GM12875 (cell line): ENCODE data around the gene CNTNAP3B.
"Not testable (repeated sequence)": the region's sequence is repeated elsewhere in the genome, so short reads cannot be mapped to it uniquely, and the experiment has no call there.

Experiments used
- H3K4me3 ChIP-seq: one replicate; pipeline ENCODE4 v1.5.1; 2011; ENCODE audit warnings: low read depth, low read length, control low read depth

Gene CNTNAP3B

DNA sequence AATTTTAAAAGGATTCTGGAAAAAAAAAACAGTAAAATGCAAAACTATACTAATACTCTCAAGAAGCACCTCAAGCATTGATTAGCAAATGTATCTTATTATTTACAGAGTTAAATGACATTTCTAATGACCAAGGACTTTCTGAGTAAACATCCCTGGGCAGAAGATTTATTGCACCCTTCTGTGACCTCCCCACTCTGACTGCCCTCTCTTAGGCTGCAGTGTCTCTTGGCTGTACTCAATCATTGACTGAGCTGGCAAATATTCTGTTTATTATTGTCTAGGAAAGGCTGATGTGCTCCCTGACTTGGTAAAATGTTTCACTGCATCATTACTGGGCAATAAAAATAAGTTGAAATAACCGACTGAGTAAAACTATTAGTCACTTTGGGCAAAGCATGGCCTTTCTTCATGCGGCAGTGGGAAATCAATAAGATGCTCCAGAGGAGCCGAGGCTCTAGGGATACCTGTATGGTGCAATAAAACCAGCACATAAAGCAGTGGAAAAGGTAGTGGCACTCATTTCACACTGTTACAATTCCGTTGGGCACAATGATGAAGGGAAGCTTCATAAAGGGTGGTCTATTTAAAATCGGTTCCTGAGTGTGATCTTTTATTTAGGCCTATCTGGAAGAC is 151.1 kb downstream of the CNTNAP3B start:
- not testable (repeated sequence) for H3K4me3 ChIP-seq

DNA sequence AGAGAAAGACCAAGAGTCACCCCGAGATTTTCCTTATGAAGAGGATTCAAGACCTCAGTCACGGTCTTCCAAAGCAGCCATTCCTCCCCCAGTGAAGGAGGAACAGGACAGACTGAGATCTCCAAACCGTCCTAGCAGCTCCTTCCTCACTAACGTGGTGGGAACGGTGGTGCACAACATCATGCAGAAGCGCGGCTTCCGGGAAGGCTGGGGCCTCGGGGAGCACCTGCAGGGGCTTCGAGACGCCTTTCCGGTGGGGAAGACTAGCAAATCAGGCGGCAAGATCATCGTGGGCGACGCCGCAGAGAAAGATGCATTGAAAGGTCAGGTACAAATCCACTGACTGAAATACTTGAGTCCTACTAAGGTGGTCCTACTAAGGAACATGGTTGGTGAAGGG is 154.3 kb downstream of the CNTNAP3B start:
- H3K4me3 ChIP-seq, result not testable (repeated sequence)

DNA sequence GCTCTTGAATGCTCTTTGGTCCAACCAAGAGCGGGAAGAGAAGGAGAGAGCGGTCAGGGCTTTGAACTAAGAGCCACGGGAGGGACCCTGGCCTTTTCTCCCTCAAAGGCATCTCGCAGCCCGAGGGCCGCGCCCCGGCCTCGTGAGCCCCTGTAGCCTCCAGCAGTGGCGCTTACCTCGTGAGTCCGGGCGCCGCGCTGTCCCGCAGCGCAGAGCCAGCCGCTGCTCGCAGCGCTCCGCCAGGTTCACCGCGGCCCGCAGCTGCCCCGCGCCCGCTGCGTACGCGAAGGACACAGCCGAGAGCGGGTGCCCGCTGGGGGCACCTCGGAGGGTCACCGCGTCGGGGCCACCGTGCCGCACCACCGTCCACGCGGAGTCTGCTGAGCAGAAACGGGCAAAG is 176.2 kb downstream of the CNTNAP3B start:
- not testable (repeated sequence) for H3K4me3 ChIP-seq

DNA sequence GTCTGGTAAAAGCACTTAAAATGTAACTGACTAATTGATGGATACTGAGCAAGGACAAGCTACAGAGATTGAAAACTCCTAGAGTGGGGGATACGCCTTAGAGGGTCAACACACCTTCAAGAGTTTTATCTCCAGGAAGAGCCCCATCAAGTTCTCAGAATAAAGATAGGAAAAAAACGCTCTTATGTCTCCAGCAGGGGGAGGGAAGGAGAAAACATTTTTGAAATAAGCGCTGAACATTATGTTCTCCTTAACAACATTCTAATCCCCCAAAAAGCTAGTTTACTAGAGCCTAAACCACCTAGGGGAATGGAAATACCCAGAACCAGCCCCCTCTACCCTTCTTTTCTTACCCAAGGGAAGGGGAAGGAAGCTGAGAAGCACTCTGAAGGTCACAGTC is 187.5 kb downstream of the CNTNAP3B start:
- H3K4me3 ChIP-seq, result not testable (repeated sequence)

DNA sequence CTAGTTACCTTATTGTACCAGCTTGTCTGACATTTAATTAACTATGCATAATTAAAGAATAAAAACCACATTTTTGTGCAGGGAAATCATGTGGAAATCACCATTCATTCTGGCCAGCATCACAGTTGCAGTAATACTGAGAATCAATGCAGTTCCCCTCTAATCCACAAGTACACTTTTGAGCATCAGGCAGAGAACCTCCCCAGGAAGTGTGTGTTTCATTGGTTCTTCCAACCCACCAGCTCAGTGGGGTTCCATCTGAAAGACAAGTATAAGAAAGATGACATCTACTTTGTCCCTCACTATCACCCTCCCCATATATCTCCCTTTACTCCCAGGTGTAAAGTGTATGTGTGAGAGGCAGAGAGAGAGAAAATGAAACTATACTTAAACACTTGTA is 191.1 kb downstream of the CNTNAP3B start:
- H3K4me3 ChIP-seq, result not testable (repeated sequence)

DNA sequence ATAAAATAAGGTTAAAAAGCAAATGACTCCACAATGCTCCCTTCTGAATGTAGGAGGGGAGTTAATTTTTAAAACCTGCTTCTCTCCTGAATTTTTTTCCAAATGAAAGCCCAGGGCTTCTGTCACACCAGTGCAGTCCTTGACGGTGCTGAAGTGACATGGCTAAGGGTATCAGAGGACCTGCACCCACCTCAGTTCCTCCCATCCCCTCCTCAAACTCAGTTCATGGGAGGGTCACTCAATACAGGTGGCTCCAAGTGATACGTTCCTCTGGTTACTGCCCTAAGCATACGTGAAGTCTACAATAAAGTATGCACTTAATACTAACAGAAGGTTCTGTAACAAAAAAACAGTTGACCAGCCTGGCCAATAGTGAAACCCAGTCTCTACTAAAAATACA is 193.5 kb downstream of the CNTNAP3B start:
- not testable (repeated sequence) for H3K4me3 ChIP-seq

DNA sequence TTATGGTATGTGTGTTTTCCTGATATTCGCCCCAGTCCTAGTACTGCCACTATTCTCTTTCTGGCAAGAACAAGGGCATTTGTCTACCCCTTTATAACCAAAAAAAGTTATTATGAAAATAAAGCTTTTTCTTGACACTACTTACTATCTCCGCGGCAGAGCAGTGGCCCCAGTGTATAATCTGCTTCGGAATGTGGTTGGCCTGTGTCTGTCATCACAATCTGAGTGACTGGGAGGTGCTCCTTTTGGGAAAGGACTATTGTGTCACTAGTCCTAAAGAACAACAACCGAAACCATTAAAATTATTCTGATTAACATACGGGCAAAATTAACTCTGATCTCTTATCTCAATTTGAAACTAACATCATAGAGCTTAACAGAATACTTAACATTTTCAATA is 200.1 kb downstream of the CNTNAP3B start:
- not testable (repeated sequence) for H3K4me3 ChIP-seq

DNA sequence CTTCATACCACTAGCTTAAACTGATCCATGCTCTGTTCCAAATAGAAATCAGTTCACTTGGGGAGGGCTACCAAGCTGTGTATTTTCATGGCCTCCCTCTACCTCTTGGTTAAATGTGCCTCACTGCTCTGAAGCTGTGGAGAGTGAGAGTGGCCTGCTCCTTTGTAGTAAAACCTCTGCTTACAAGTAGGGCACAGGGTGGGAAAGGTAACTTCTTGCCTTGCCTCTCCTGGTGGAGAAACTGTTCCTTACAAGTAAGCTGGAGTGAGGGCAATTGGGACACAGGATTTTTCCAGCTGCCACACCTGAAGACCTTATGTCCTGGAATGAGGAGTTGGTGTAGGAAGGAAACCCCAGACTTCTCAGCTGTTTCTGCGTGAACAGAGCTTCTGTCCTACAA is 211.9 kb downstream of the CNTNAP3B start:
- not testable (repeated sequence) for H3K4me3 ChIP-seq

DNA sequence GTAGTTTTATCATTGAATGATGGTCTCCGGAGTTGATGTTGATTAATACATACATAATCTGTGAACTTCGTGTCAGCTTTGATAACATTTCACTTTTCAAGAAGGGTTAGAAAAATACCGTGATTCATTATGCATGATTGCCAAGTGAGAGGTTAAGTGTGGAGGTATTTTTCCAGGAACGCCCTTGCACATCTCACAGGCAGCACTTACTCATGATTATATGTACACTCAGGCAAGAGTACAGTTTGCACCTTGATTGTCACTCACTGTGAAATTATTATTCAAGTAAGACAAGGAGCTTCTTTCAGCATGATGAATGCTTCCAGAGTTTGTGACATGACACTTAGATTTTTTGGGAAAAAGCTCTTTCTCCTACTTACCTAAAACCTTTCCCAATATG is 223.7 kb downstream of the CNTNAP3B start:
- not testable (repeated sequence) for H3K4me3 ChIP-seq

DNA sequence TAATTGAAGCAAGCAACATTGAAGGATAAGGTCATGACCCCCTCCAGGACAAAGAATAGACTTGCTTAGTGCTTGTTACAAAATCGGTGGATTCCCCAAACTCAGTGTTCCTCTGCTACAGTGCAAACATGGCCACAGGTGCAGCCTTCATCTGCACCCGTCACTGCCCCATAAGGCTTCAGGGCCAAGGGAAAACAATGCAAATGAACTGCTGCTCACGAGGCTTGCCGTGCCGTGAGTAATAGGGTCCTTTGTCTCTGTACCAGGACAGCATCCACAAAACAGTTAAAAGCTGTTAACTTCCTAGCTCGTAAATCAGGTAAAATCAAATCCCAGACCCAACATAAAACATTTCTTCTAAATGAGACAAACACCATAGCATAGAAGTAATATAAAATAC is 226.5 kb downstream of the CNTNAP3B start:
- not testable (repeated sequence) for H3K4me3 ChIP-seq

DNA sequence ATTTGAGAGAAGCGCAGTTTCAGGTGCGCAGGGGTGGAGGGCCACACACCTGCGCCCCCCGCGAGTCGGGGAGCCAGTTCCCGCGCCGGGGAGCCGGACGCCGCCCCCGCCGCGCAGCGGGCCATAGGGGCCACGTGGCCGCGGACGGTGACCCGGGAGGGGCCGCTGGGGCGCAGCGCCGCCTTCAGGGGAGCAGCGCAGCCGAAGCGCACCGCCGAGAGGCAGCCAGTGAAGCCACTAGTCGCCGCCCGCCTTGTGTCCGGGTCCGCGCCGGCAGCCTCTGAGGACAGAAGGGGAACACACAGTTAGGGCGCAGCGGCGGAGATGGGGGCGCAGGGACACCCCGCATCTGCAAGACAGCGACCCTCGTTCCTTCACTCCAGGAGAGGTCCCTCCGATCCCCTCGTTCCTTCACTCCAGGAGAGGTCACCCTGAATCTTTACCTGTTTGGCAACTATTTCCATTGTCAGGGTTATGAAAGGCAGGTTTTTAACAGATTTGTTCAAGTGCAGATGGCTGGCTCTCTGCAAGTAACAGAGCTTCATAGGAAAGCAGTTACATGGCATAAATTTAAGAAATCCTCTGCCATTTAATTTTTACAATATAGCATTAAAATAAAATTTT is 230.4 kb downstream of the CNTNAP3B start:
- H3K4me3 ChIP-seq, result not testable (repeated sequence)

DNA sequence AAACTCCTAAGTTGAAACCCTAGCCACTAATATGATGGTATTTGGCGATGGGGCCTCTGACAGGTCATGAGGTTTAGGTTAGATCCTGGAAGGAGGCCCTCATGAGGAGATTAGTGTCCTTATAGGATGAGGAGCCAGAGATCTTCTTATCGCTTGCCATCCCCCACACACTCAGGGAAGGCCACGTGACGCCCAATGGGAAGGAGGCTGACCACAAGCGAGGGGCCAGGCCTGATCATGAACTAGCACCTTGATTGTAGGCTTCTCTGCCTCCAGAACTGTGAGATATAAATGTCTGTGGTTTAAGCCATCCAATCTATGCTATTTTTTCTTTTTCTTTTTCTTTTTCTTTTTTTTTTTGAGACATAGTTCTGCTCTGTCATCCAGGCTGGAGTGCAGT is 254.7 kb downstream of the CNTNAP3B start:
- H3K4me3 ChIP-seq, result not testable (repeated sequence)

DNA sequence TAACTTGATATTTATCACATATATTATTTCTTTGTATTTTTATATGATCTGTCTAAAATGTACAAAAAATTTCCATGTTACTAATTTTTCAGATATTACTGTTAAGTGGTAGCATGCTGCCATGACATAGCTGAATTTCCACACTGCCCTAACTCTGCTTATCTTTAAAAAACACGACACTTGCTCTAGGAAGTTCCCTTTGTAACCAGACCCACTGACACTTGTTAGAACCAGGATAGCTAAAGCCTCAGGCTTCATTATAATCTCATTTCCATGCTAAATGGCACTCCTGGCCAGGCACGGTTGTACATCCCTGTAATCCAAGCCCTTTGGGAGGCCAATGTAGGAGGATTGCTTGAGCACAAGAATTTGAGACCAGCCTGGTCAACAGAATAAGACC is 273.8 kb downstream of the CNTNAP3B start:
- not testable (repeated sequence) for H3K4me3 ChIP-seq

DNA sequence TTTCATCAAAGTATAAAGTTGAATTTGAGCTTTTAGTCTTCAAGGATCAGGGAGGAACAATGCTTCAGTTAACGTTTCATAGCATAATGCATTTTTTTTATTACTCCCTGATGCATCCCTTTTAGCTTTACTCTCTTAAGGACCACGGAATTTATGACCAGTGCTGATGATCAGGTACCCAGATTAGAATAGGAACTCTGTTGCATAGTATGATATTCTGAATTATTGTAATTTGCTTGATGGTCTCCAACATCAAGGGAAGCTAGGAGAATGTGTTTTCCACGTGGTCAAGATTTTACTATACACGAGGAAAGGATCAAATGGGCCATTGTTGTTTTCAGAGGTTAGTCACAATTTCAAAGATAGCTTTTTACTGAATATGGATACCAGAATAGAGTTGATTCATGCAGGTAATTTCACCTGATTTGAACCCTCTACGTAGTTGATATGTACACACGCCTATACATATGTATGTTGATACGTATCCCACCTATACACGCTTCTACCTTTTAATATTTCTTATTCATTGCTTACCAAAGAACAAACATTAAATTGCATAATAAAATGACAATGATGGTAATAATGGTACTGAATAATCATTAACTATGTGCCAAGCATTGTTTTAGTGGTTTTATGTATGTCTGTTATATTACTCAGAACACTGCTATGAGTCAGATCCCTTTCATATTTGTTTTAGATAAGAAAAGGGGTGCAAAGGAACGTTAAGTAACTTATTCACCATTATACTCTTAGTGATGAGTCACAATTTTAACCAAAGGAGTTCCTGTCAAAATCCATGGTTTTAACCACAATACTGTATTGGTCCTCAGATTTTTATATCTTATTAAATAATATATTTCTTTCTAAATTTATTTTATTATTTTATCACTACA is 277.1 kb downstream of the CNTNAP3B start:
- not testable (repeated sequence) for H3K4me3 ChIP-seq

DNA sequence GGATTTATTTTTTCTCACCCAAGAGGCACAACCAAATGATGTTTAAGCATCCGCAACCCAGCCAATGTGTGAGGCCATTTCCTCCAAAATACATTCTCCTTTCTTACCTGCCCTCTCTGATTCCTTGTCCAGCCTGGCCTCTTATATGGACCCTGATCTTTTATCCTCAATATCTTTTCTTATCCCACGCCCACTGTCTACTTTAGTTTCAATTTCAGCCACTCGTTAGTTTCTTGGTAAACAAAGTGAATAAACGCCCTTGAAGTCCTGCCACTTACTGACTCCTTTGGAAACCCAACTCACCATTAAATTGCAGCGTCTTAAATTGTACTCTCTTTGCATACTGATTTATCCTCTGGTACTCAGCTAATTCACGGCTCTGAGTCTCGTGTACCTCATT is 281.4 kb downstream of the CNTNAP3B start:
- not testable (repeated sequence) for H3K4me3 ChIP-seq
